Kidney (tissue), 14 donors: ENCODE data around the gene ZC3H12D. TPM values are rescaled to one million over a fixed set of nuclear protein-coding genes. Genes with fewer than 3 reads are reported as not detected.

Source experiments
- DNase-seq, 5 donors: peaks; one replicate each; pipeline ENCODE4 v3.0.0-alpha.2; 2013 to 2020
- FAIRE-seq: peaks from 2 replicates; lab custom pipeline; 2012; peaks lifted over from hg19 to GRCh38; lab: Jason Lieb, UNC
- H3K27ac ChIP-seq, 2 donors: one replicate each; pipeline ENCODE4 v1.7.0; 2013; ENCODE audit warnings: low read depth in 2 of 2, low read length in 2 of 2, inconsistent platforms in 1 of 2
- H3K27me3 ChIP-seq: one replicate; pipeline ENCODE4 v1.7.1; 2013; ENCODE audit warnings: low read length, inconsistent platforms; ENCODE audit not compliant: control insufficient read depth, insufficient read depth
- H3K36me3 ChIP-seq, 3 donors: one replicate each; pipeline versions ENCODE4 v1.7.0 to v1.7.1; 2013; ENCODE audit warnings: low read length in 3 of 3, control low read depth in 1 of 3, inconsistent platforms in 1 of 3; ENCODE audit not compliant: insufficient read depth in 3 of 3, control insufficient read depth in 2 of 3
- H3K4me1 ChIP-seq, 3 donors: one replicate each; pipeline versions ENCODE4 v1.7.0 to v1.7.1; 2013; ENCODE audit warnings: low read length in 3 of 3, inconsistent platforms in 1 of 3, low read depth in 1 of 3; ENCODE audit not compliant: control insufficient read depth in 2 of 3, insufficient read depth in 2 of 3
- H3K4me3 ChIP-seq, 3 donors: one replicate each; pipeline versions ENCODE4 v1.7.0 to v1.8.1; 2013; ENCODE audit warnings: low read length in 3 of 3, control low read depth in 1 of 3, inconsistent platforms in 1 of 3
- H3K9ac ChIP-seq, 3 donors: one replicate each; pipeline versions ENCODE4 v1.7.0 to v1.7.1; 2013; ENCODE audit warnings: low read length in 3 of 3, control low read depth in 1 of 3, inconsistent platforms in 1 of 3
- H3K9me3 ChIP-seq, 3 donors: one replicate each; pipeline versions ENCODE4 v1.7.0 to v1.7.1; 2013; ENCODE audit warnings: low read length in 3 of 3, control low read depth in 1 of 3, inconsistent platforms in 1 of 3; ENCODE audit not compliant: control insufficient read depth in 2 of 3, insufficient read depth in 1 of 3
- CTCF ChIP-seq: IDR thresholded peaks from 3 replicates; pipeline ENCODE4 v1.5.1; 2012; ENCODE audit warnings: mild to moderate bottlenecking, moderate library complexity, borderline replicate concordance; ENCODE audit not compliant: insufficient read depth; ENCODE audit errors: extremely low read depth
- intact Hi-C: fragments of 100-400 bp; cut with DNase I; formaldehyde crosslinking; loops from one replicate; pipeline ENCODE4 v1.11.1; 2022
- polyA plus RNA-seq: library from polyadenylated mRNA; stranded (reverse); fragments of 350-450 nt; fragmentation: Illumina TruSeq; extraction: RNeasy Lipid Tissue Mini Kit (QIAGEN cat#74804); gene quantifications from one replicate; pipeline ENCODE4 v1.2.3, GENCODE V29; 2014; ENCODE audit warnings: low read depth, low replicate concordance; ENCODE audit not compliant: insufficient read depth
- total RNA-seq: library from RNA; stranded (reverse); fragmentation: NEBNext Ultra II Directional; extraction: Animal tissue kit (Norgen Biotek cat#: 25700); gene quantifications from one replicate; pipeline ENCODE4 v1.2.1, GENCODE V29; 2021
- donor health status: control.
- donor health status: control.
- donor health status: control.
- donor health status: control.
- donor health status: control.
- donor health status: DM: yes; HTN: yes; CAD: no.
- donor health status: Normal renal cell carcinoma (clear cell type).

Gene ZC3H12D
- total and polyA plus RNA-seq, 2 donors from 2014 or later = 0.82 to 3.7 TPM

GRCh38 chr6:149493761-149494320, 9.0 kb upstream of the ZC3H12D start:
- no peak overlapping the region for H3K27ac ChIP-seq
- DNase-seq (no peak), FAIRE-seq (no peak)
- no peak overlapping the region for H3K9ac ChIP-seq
- intact Hi-C loops = no loop called here
- H3K27me3 ChIP-seq = no peaks in the 10 kb centered on the region
- H3K36me3 ChIP-seq = no peaks in the 10 kb centered on the region
- H3K4me3 ChIP-seq = no peak overlapping the region
- no peaks in the 10 kb centered on the region for H3K4me1 ChIP-seq
- no peaks in the 10 kb centered on the region for H3K9me3 ChIP-seq
- TF ChIP-seq CTCF = no peak

- no peaks in the 10 kb centered on the region for H3K9me3 ChIP-seq
- no peak overlapping the region for H3K9ac ChIP-seq
- intact Hi-C loops = no loop called here
- TF ChIP-seq CTCF = no peak
- no peaks in the 10 kb centered on the region for H3K36me3 ChIP-seq
- no peaks in the 10 kb centered on the region for H3K27me3 ChIP-seq
- H3K27ac ChIP-seq = no peak overlapping the region
- DNase-seq (no peak), FAIRE-seq (no peak)
- no peak overlapping the region for H3K4me3 ChIP-seq
- no peaks in the 10 kb centered on the region for H3K4me1 ChIP-seq
Observed at GRCh38 chr6:149492798-149493343, 8.1 kb upstream of the ZC3H12D start.

GRCh38 chr6:149489967-149490366, 5.2 kb upstream of the ZC3H12D start:
- no peaks in the 10 kb centered on the region for H3K27me3 ChIP-seq
- no peaks in the 10 kb centered on the region for H3K9me3 ChIP-seq
- FAIRE-seq (no peak), DNase-seq (no peak)
- H3K27ac ChIP-seq = no peak overlapping the region
- intact Hi-C loops = no loop called here
- H3K9ac ChIP-seq = no peak overlapping the region
- no peak overlapping the region for H3K4me3 ChIP-seq
- peaks cover 0 to 7% (median 0%) of the 10 kb centered on the region in 3 donors for H3K4me1 ChIP-seq
- TF ChIP-seq CTCF = no peak
- no peaks in the 10 kb centered on the region for H3K36me3 ChIP-seq

- intact Hi-C loops = no loop called here
- Histone ChIP-seq H3K9me3 (no peaks in the 10 kb centered on the region), H3K27ac (no peak overlapping the region), H3K36me3 (no peaks in the 10 kb centered on the region), H3K27me3 (no peaks in the 10 kb centered on the region), H3K4me3 (no peak overlapping the region), H3K9ac (no peak overlapping the region), H3K4me1 (peaks cover 0 to 10% (median 3%) of the 10 kb centered on the region in 3 donors)
- peak in 2 of 5 donors; percentile 66 to 71 for DNase-seq
- no peak for FAIRE-seq
- no peak for TF ChIP-seq CTCF
Observed at GRCh38 chr6:149488815-149489214, 4.0 kb upstream of the ZC3H12D start.
